HG03045 (cell line): ENCODE data around the gene ACSM3.
"Not testable (repeated sequence)": the region's sequence is repeated elsewhere in the genome, so short reads cannot be mapped to it uniquely, and the experiment has no call there.

Experiments used
- ATAC-seq: cut with Tn5 transposase; IDR thresholded peaks from one replicate; pipeline ENCODE4 v1.9.1; 2021; ENCODE audit warnings: mild to moderate bottlenecking, moderate library complexity; ENCODE audit not compliant: unreplicated experiment

ACSM3 gene

DNA sequence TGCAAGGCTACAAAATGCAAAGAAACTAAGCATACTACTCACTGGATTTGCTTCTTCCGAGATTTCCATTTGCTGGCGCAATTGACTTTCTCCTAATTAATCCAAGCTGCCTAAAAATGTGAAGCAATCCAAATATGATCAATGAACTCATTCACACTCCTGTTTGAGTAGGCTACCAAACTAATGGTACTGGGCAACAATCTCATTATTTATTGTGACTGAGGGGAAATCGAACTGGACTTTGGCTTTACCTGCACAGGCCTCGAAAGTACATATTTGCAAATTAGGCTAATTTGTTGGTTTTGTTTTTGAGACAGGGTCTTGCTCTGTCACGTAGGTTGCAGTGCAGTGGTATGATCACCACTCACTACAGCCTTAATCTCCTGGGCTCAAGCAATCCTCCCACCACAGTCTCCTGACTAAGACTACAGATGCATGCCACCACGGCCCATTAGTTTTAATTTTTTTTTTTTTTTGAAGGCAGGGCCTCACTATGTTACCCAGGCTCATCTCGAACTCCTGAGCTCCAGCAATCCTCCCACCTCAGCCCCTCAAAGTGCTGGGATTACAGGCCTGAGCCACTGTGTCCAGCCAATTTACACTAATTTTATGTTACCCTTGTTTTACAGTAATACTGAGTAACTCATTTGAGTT, 39.9 kb downstream of the ACSM3 start:
- ATAC-seq = no peak

DNA sequence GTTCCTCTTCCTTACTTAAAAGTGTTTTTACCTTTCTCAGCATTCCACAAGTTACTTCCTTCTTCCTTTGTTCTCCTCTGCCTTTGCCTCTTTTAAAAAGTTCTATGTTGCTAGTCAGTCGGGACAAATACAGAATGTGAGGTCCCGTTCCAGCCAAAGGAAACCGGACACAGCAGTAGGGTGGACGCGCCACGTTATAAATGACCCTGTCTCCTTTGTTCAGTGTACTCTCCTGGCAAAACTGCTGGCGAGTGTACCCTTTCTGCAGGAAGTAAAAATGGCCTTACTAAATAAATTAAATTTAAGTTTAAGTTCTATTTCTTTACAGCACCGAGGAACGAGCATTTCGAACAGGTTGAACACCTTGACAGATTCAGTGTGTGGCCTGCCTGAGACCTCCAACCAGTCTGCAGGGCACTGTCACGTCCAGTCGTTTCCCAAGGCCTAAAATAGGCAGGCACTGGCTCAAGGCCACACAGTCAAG, 41.9 kb downstream of the ACSM3 start:
- ATAC-seq = not testable (repeated sequence)

DNA sequence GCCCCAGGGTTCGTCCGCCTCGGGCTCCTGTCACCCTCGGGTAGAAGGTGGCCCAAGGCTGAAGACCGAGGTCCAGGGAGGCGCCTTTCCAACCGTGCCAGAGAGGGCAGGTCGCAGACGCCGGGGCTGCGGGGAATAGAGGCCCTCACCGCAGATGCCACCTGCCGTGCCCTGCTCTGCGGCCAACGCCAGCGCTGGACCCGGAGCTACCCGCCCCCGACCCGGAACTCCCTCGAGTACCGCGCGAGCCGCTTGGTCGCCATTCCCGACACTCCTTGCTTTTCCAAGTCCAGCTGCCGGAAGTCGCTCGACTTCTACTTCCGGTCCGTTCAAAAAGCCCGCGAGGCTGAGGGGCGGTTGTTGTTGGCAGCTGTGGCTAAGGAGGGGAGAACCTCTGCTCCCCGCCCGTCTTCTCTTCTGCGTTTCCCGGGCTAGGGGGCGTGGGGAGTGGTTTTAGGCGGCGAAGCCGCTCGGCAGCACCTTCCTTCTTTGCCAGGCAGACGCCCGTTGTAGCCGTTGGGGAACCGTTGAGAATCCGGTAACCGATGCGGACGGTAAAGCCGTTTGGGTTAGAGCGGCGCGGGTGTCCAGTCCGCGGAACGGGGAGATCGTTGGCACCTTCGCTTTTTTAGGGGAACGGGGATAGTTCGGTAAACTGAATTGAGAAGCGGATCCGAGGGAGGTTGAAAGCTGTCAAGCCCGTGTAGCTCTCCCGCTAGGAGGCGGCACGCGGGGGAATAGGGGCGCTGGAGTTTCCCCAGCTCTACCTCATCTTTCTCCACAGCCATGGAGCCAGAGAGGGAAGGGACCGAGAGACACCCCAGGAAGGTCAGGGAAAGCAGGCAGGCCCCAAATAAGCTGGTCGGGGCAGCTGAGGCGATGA, 42.6 kb downstream of the ACSM3 start, which contains the start of the genes ERI2 and REXO5:
Gene ERI2 (minus strand): TSS at position 305 of the 883 bp plus-strand sequence. CDS start 42 bp downstream, at position 263.
Gene REXO5 (plus strand): TSS at position 360 of the 883 bp plus-strand sequence. CDS start 427 bp downstream, at position 787.
- ATAC-seq = peak; percentile 84

DNA sequence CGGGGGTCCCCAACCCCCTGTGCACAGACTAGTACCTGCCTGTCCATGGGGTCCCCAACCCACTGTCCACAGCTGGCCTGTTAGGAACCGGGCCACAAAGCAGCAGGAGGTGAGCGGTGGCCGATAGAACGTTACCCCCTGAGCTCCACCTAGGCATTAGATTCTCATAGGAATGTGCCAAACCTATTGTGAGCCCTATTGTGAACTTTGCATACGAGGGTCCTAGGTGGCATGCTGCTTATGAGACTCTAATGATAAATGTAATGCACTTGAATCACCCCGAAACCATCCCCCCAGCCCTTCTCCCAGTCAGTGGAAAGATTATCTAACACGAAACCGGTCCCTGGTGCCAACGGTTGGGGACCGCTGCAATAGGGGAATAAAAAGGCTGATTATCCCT, 44.0 kb downstream of the ACSM3 start:
- ATAC-seq = no peak

DNA sequence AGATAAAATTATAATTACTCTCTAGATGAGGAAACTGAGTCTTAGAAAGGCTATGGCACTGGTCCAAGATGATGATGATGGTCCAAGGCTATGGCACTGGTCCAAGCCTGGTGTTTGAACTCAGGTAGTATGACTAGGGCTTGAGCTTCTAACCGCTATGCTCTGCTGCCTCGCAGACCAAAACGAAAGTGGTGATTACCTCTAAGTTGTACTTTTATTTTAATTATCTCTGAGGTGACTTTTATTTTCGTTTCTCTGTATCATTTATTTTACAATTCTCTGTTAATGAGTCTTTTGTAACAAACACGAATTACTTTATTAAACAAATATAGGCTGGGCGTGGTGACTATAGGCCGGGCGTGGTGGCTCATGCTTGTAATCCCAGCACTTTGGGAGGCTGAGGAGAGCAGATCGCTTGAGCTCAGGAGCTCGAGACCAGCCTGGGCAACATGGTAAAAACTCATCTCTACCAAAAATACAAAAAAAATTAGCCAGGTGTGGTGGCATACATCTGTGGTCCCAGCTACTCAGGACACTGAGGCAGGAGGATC, 48.1 kb downstream of the ACSM3 start:
- no peak for ATAC-seq

DNA sequence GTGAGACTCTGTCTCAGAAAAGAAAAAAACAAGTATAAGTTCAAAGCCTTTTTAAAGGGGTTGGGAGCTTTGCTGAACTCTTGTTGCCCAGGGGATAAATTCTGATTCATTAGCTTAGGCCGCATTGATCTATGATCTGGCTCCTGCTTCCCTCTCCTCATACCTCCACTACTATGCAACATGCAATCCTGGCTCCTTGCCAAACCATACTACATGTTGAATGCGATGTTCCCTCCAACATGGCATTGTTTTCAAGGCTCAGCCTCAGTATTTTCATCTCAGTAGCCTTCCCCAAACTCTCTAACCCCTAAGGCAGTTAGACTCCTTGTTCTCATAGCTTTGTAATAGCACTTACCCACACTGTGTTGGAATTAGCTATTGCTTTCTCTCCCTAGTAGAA, 48.7 kb downstream of the ACSM3 start:
- no peak for ATAC-seq

DNA sequence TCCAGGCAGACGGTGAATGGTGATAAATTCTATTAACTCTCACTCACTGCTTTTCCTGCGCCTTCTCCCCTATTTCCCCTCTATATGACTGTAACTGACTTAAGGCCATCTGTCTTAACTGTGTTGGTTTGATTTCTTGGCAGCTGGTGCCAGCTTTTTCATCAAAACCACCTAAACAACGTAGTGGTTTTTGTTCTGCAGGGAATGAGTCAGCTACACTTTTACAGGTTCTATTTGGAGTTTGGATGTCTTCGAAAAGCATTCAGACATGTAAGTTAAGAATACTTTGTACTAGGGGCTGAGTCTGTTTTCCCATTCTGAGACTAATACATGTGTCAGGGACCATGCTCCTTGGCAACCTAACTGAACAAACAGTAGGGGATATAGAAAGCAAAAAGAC, 51.0 kb downstream of the ACSM3 start:
- ATAC-seq = no peak

DNA sequence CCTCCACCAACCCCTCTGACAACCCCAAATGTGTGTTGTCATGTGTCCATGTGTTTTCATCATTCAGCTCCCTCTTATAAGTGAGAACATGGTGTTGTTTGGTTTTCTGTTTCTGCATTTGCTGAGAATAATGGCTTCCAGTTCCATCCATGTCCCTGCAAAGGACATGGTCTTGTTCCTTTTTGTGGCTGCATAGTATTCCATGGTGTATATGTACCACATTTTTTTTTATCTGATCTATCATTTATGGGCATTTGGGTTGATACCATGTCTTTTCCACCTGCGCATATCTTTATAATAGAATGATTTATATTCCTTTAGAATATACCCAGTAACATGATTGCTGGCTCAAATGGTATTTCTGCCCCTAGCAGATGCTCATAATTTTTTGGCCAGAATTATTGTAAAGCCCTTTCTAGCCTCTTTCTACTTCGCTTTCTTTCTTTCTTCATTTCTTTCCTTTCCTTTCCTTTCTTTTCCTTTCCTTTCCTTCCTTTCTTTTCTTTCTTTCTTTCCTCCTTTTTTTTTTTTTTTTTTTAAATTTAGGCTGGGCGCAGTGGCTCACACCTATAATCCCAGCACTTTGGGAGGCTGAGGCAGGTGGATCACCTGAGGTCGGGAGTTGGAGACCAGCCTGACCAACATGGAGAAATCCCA, 55.2 kb downstream of the ACSM3 start:
- ATAC-seq = no peak

DNA sequence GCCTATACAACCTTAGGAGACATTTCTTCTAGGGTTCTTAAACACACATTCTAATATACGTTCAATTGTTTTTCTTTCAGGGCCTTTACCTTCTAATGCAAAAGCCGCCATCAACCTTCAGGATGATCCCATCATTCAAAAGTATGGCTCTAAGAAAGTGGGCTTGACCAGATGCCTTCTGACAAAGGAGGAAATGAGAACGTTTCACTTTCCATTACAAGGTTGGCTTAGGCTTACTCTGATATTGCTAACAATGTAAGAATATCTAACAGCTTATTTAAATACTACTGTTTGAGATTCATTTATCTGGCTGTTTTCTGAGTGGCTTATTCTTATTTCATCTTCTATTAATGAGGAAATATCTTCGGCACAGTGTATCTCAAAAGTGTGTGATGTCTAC, 57.9 kb downstream of the ACSM3 start:
- no peak for ATAC-seq

DNA sequence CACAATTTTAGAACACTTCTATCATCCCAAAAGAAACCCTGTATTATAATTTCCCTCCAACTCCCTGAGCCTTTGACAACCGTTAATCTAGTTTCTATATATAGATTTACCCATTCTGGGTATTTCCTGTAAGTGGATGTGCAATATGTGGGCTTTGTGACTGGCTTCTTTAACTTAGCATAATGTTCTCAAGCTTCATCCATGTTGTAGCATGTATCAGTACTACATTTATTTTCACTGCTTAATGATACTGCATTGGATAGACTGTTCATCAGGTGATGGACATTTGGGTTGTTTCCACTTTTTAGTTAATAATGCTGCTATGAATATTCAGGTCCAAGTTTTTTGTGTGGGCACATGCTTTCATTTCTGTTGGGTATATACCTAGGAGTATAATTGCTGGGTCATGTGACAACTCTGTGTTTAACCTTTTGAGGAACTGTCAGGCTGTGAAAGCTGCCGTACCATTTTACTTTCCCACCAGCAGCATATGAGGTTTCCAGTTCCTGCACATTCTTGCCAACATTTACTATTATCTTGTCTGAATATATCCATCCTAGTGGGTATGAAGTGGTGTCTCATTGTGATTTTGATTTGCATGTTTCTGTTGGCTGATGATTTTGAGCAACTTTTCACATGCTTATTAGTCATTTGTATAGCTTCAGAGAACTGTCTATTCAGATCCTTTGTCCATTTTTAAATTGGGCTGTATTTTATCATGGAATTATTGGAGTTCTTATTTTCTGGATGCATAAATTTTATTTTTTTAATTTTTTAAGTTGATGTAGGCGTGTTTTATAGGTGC, 58.9 kb downstream of the ACSM3 start:
- ATAC-seq = no peak

DNA sequence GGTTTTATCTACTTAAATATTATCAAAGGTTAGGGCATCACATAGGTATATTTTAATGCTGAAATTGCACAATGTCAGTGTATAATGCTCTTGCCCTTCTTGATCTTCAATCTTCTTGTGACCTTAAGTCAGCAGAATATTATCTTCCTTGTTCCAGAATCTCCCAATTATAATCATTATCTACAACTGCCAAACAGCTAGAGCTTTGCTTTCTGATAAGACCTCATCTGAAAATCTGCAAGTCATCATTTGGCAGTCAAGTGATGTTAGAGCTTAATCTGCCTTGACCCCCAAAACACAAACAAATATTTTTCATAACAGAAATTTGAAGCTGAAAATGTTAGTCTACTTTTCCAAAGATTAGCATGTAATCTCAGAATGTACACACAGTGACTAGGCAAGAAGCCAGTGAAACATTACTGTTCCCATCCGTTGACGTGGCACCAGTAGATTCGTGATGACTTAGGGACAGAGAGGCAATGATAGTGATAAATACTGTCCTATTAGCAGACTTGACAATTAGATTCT, 62.3 kb downstream of the ACSM3 start:
- no peak for ATAC-seq

DNA sequence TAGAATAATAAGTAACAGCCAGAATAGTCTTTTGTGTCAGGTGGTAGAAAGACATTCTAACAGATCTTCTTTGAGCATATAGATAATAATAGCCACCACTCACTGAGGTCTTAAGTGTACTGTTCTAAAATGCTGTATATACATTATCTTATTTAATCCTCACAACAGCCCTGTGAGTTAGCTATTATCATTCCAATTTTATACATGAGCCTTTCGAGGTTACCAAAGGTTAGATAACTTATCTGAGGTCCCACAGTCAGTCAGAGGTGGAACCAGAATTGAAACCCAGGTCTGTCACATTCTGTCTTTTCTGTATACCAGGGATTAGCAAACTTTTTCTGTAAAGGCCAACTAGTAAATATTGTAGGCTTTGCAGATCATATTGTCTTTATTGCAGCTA, 65.7 kb downstream of the ACSM3 start:
- no peak for ATAC-seq

DNA sequence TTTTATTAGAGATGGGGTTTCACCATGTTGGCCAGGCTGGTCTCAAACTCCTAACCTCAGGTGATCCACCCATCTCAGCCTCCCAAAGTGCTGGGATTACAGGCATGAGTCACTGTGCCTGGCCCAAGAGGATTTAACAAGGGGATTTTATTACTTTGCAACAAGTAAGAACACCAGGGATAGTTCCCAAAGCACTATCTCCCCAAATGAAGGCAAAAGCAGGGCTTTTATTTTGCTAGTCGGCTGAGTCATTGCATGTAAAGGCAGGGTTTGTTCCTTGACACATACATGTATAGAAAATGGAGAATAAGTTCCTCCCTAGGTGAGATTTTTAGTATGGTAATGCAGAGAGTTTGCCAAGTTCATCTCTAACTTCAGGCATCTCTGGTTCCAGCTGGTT, 66.6 kb downstream of the ACSM3 start:
- no peak for ATAC-seq

DNA sequence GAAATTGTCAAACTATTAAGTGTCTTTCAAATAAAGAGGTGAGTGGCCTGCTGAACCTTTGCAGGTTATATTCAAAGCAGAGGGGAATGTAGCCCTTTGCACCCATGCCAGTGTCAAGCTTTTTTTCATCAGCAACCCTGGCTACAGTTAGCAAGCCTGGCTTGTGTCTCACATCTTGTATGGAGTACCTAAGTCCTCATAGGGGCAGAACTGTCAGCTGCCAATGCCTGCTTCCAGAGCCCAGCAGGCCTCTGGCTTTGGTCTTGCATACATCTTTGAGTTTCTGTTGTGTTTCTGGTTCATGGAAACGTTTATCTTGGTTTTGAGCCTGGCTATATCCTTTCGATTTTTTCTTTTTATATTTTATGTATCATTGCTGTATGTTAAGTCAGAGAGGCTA, 69.3 kb downstream of the ACSM3 start:
- no peak for ATAC-seq

DNA sequence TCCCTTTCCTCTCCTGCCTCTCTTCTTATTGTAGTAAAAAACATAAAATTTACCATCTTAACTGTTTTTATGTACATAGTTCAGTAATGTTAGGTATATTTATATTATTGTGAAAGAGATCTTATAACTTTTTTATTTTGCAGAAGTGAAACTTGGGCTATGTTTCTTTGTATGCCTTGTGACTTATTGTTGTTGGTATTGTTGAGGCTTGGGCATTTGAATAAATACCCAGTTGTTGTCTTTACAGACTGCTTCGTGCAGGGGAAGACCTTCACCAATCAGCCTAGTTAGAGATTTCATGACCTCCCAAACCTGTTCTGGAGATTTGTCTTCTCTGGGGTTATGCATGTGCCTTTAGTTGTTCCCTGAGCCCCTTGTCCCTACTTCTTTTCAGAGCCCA, 74.4 kb downstream of the ACSM3 start:
- ATAC-seq = no peak

DNA sequence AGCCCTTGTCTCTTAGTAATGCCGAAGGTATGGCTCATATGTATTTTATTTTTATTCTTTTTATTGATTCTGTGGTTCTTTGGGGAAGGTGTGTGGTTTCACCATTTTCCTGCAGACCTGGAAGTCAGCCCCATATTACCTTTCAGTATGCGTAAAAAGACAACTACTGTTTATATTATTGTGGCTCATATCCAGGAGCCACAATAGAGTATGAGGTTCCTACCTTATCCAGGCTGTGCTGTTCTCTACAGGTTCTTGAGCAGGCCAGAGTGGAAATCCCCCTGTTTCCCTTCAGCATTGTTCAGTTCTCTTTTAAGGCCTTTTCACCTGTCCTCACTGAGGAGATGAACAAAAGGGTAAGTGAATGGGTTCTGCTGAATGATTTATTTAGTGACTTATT, 75.7 kb downstream of the ACSM3 start:
- ATAC-seq = no peak

DNA sequence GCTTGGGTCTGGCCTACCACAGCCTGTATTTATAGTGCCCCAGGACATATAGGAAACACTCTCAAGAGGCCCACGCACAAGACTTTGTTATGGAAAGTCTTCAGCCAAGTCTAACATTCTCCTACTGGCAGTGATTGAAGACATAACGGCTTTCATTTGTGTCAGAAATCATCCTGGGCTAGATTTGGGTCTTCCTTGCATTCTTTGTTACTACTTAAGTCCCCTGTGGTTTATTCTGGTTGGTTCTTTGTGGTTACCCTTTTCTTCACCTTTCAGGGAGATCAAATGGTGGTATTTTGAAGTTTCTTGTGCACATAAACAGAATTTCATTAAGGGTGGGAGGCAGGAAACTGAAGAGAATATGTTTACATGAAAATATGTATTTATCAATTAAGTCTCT, 80.2 kb downstream of the ACSM3 start:
- no peak for ATAC-seq

DNA sequence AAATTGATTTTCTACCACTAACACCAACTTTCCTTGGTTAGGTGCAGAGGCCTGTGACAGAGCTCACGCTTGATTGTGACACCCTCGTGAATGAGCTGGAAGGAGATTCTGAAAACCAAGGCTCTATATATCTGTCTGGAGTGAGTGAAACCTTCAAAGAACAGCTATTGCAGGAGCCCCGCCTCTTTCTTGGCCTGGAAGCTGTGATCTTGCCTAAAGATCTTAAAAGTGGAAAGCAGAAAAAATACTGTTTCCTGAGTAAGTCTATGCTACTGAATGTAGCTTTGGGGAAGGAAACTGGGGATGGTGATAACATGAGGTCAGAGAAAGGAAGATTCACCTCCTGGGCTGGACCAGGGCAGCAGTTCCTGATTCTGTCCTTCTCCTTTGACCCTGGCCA, 80.8 kb downstream of the ACSM3 start:
- ATAC-seq = no peak

DNA sequence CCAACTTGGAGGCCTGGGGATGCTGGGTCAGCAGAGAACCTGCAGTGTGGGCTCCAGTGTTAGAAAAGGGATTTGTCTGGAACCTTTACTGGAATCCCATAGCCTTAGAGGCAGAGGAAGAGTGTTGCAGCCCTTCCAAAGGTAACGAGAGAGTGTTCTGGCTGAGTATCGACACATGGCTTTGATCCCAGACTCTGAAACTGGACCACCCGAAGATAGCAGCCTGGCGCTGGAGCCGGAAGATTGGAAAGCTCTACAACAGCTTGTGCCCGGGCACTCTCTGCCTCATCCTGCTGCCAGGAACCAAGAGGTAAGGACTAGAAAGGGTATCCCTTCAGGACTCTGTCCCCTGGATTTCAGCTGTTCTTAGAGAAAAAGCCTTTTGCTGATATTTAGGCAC, 82.2 kb downstream of the ACSM3 start:
- ATAC-seq = no peak

DNA sequence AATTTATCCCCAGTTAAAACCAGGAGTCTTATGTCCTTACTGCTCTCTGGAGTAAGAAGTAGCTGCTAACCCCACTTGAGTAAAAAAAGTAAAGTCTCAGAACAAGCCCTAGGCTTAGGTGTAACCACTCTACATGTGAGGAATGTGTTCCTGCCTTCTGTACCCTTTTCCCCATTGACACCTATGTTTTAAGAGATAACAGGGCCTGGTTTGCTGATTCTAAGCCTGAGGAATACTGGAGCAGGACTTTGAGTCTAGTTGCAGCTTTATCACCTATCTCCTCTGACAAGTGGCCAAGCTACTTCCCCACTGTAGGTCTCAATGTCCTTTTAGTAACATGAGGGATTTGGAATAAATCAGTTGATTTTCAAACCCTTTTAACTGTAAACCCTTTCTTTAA, 82.7 kb downstream of the ACSM3 start:
- ATAC-seq = no peak
